H9 (cell line): ENCODE results near the gene ZNF280D. TPM values are rescaled to one million over a fixed set of nuclear protein-coding genes. Genes with fewer than 3 reads are reported as not detected.

Experiments used
- DNase-seq: peaks from one replicate; pipeline ENCODE4 v3.0.0-alpha.2; 2017
- H2AFZ ChIP-seq: one replicate; pipeline ENCODE4 v1.6.1; 2013; ENCODE audit warnings: mild to moderate bottlenecking, low read length, control low read depth, moderate library complexity
- H2AK5ac ChIP-seq: 2 replicates; pipeline ENCODE4 v1.6.1; 2013; ENCODE audit warnings: low read length, control low read depth, mixed read lengths; ENCODE audit not compliant: insufficient read length
- H2BK120ac ChIP-seq: one replicate; pipeline ENCODE4 v1.6.1; 2013; ENCODE audit warnings: low read depth, mild to moderate bottlenecking, low read length, control low read depth, inconsistent platforms; ENCODE audit not compliant: poor library complexity, severe bottlenecking
- H2BK12ac ChIP-seq: 2 replicates; pipeline ENCODE4 v1.6.1; 2013; ENCODE audit warnings: low read length, control low read depth, mixed read lengths, low read depth; ENCODE audit not compliant: insufficient read length
- H2BK15ac ChIP-seq: 2 replicates; pipeline ENCODE4 v1.6.1; 2013; ENCODE audit warnings: low read depth, low read length, control low read depth
- H2BK20ac ChIP-seq: one replicate; pipeline ENCODE4 v1.6.1; 2013; ENCODE audit warnings: low read depth, mild to moderate bottlenecking, low read length, control low read depth, inconsistent platforms; ENCODE audit not compliant: poor library complexity, severe bottlenecking
- H2BK5ac ChIP-seq: 2 replicates; pipeline ENCODE4 v1.6.1; 2013; ENCODE audit warnings: low read length, control low read depth, mixed read lengths; ENCODE audit not compliant: insufficient read length
- H3K14ac ChIP-seq: 2 replicates; pipeline ENCODE4 v1.6.1; 2013; ENCODE audit warnings: low read length, control low read depth; ENCODE audit not compliant: insufficient read depth
- H3K18ac ChIP-seq: 2 replicates; pipeline ENCODE4 v1.6.1; 2013; ENCODE audit warnings: low read depth, mild to moderate bottlenecking, mixed read lengths, low read length, control low read depth; ENCODE audit not compliant: insufficient read length
- H3K23ac ChIP-seq: 2 replicates; pipeline ENCODE4 v1.6.1; 2013; ENCODE audit warnings: low read length, control low read depth, mixed read lengths, low read depth; ENCODE audit not compliant: insufficient read length
- H3K23me2 ChIP-seq: 2 replicates; pipeline ENCODE4 v1.6.1; 2013; ENCODE audit warnings: low read depth, mild to moderate bottlenecking, mixed read lengths, low read length, control low read depth; ENCODE audit not compliant: insufficient read length, poor library complexity, severe bottlenecking
- H3K27ac ChIP-seq: 2 replicates; pipeline ENCODE4 v1.5.1; 2013; ENCODE audit warnings: low read length, control low read depth, mixed read lengths, low read depth; ENCODE audit not compliant: insufficient read length
- H3K27me3 ChIP-seq: 2 replicates; pipeline ENCODE4 v1.6.1; 2013; ENCODE audit warnings: low read length, control low read depth, inconsistent platforms; ENCODE audit not compliant: insufficient read depth
- H3K4ac ChIP-seq: 2 replicates; pipeline ENCODE4 v1.6.1; 2013; ENCODE audit warnings: low read depth, mild to moderate bottlenecking, control low read depth, inconsistent platforms, low read length, moderate library complexity
- H3K4me1 ChIP-seq: 2 replicates; pipeline ENCODE4 v1.6.1; 2013; ENCODE audit warnings: low read length, control low read depth, inconsistent platforms; ENCODE audit not compliant: insufficient read depth
- H3K4me2 ChIP-seq: 2 replicates; pipeline ENCODE4 v1.6.1; 2013; ENCODE audit warnings: low read length, control low read depth, mixed read lengths; ENCODE audit not compliant: insufficient read length, insufficient read depth
- H3K56ac ChIP-seq: 2 replicates; pipeline ENCODE4 v1.6.1; 2013; ENCODE audit warnings: low read depth, mild to moderate bottlenecking, mixed read lengths, low read length, control low read depth; ENCODE audit not compliant: insufficient read length
- H3K79me1 ChIP-seq: 2 replicates; pipeline ENCODE4 v1.6.1; 2013; ENCODE audit warnings: low read depth, mild to moderate bottlenecking, moderate library complexity, low read length, control low read depth, inconsistent platforms; ENCODE audit not compliant: insufficient read depth, poor library complexity, severe bottlenecking
- H3K79me2 ChIP-seq: 2 replicates; pipeline ENCODE4 v1.6.1; 2013; ENCODE audit warnings: low read length, control low read depth, inconsistent platforms; ENCODE audit not compliant: insufficient read depth
- H3K9ac ChIP-seq: 2 replicates; pipeline ENCODE4 v1.6.1; 2013; ENCODE audit warnings: low read length, control low read depth, mixed read lengths; ENCODE audit not compliant: insufficient read length; ENCODE audit errors: extremely low read depth
- H3K9me3 ChIP-seq: one replicate; pipeline ENCODE4 v1.6.1; 2013; ENCODE audit warnings: low read depth, low read length, inconsistent platforms; ENCODE audit not compliant: control insufficient read depth
- H3T11ph ChIP-seq: one replicate; pipeline ENCODE4 v1.6.1; 2013; ENCODE audit warnings: mild to moderate bottlenecking, low read length, control low read depth, inconsistent platforms
- H4K20me1 ChIP-seq: one replicate; pipeline ENCODE4 v1.6.1; 2013; ENCODE audit not compliant: control insufficient read depth, insufficient read length, insufficient read depth
- H4K5ac ChIP-seq: 2 replicates; pipeline ENCODE4 v1.6.1; 2013; ENCODE audit warnings: low read depth, mild to moderate bottlenecking, mixed read lengths, low read length, control low read depth; ENCODE audit not compliant: insufficient read length
- H4K8ac ChIP-seq: replicated peaks from 2 replicates; pipeline ENCODE4 v1.6.1; 2013; ENCODE audit warnings: low read length, control low read depth, mixed read lengths, low read depth; ENCODE audit not compliant: insufficient read length
- H4K91ac ChIP-seq: 2 replicates; pipeline ENCODE4 v1.6.1; 2013; ENCODE audit warnings: low read depth, mild to moderate bottlenecking, moderate library complexity, mixed read lengths, low read length, control low read depth; ENCODE audit not compliant: insufficient read length
- H3K27ac Mint-ChIP-seq, 3 experiments: 2 replicates in 2 of 3; 3 replicates in 1 of 3; pipeline ENCODE4 v1.8.0; 2020 to 2021; ENCODE audit warnings: mixed read lengths in 3 of 3, mild to moderate bottlenecking in 1 of 3, moderate library complexity in 1 of 3
- H3K27me3 Mint-ChIP-seq: 2 replicates; pipeline ENCODE4 v1.8.0; 2021; ENCODE audit warnings: low read depth, mild to moderate bottlenecking, moderate library complexity, mixed read lengths
- H3K36me3 Mint-ChIP-seq, 3 experiments: 2 replicates in 2 of 3; 3 replicates in 1 of 3; pipeline ENCODE4 v1.8.0; 2020 to 2021; ENCODE audit warnings: low read depth in 3 of 3, mixed read lengths in 3 of 3; ENCODE audit not compliant: insufficient read depth in 1 of 3
- H3K4me1 Mint-ChIP-seq, 2 experiments: 2 replicates each; pipeline ENCODE4 v1.8.0; 2020; ENCODE audit warnings: mixed read lengths in 2 of 2
- H3K4me3 Mint-ChIP-seq, 2 experiments: 2 replicates in 1 of 2; 3 replicates in 1 of 2; pipeline ENCODE4 v1.8.0; 2020 to 2021; ENCODE audit warnings: mild to moderate bottlenecking in 2 of 2, mixed read lengths in 2 of 2, moderate library complexity in 1 of 2
- H3K9me3 Mint-ChIP-seq, 2 experiments: 2 replicates in 1 of 2; 3 replicates in 1 of 2; pipeline ENCODE4 v1.8.0; 2020; ENCODE audit warnings: mild to moderate bottlenecking in 2 of 2, mixed read lengths in 2 of 2, moderate library complexity in 1 of 2
- WGBS: extraction: QIAGEN DNeasy Blood & Tissue Kit; methylation state at CpG from one replicate; pipeline ENCODE4 v1.1.7; 2013; ENCODE audit warnings: missing lambda C conversion rate, low lambda C conversion rate, mixed read lengths; ENCODE audit not compliant: insufficient read length; ENCODE audit errors: extremely low coverage; 5-methylcytosine and 5-hydroxymethylcytosine counted together
- total RNA-seq: library from RNA; stranded (reverse); gene quantifications from 2 replicates; pipeline ENCODE4 v1.2.1, GENCODE V29; 2021
- TF ChIP-seq, protein P1 (sequence below): fragments of 200-600 bp; sonication (generic); conservative IDR thresholded peaks from 3 replicates; pipeline ENCODE4 v1.8.0; 2021; ENCODE audit warnings: antibody characterized with exemption, mild to moderate bottlenecking

Gene ZNF280D
- total RNA-seq, 1 experiment from 2014 or later: 5.7 TPM

DNA sequence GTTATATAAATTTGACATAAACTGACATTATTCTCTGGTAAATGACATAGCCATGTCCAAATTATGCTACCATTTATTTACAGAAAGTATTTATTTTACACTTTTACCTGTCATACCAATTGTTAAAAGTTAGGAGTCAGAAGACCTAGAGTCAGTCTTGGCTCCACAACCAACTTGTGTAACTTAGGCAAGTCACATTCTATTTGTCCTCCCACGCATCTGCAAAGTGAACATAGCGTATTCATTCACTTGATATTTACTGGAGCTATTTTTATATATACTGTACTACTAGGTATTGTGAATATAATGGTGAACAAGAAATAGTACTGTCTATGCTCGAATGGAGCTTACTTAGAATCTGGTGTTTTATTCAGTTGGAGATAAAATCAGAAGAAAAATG is 78.7 kb downstream of the ZNF280D start:
- no peak overlapping the region for H3K4me3 Mint-ChIP-seq
- Histone ChIP-seq H3K79me1 (no peaks in the 10 kb centered on the region), H3K23me2 (no peaks in the 10 kb centered on the region), H3K18ac (no peak overlapping the region), H4K5ac (no peak overlapping the region), H3T11ph (no peak overlapping the region), H4K91ac (no peak overlapping the region), H4K20me1 (no peaks in the 10 kb centered on the region), H3K9ac (no peak overlapping the region), H2BK12ac (no peak overlapping the region), H3K4ac (no peak overlapping the region), H3K23ac (no peak overlapping the region), H3K14ac (no peak overlapping the region), H3K27me3 (no peaks in the 10 kb centered on the region), H2AK5ac (no peak overlapping the region), H2BK15ac (no peak overlapping the region), H2AFZ (no peak overlapping the region), H3K79me2 (no peaks in the 10 kb centered on the region), H3K56ac (no peak overlapping the region), H4K8ac (no peak overlapping the region), H2BK120ac (no peak overlapping the region), H3K27ac (no peak overlapping the region), H2BK20ac (no peak overlapping the region), H3K4me1 (no peaks in the 10 kb centered on the region), H2BK5ac (no peak overlapping the region), H3K4me2 (no peak overlapping the region), H3K9me3 (no peaks in the 10 kb centered on the region)
- no peak for DNase-seq
- TF ChIP-seq, protein P1, sequence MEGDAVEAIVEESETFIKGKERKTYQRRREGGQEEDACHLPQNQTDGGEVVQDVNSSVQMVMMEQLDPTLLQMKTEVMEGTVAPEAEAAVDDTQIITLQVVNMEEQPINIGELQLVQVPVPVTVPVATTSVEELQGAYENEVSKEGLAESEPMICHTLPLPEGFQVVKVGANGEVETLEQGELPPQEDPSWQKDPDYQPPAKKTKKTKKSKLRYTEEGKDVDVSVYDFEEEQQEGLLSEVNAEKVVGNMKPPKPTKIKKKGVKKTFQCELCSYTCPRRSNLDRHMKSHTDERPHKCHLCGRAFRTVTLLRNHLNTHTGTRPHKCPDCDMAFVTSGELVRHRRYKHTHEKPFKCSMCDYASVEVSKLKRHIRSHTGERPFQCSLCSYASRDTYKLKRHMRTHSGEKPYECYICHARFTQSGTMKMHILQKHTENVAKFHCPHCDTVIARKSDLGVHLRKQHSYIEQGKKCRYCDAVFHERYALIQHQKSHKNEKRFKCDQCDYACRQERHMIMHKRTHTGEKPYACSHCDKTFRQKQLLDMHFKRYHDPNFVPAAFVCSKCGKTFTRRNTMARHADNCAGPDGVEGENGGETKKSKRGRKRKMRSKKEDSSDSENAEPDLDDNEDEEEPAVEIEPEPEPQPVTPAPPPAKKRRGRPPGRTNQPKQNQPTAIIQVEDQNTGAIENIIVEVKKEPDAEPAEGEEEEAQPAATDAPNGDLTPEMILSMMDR: no peak
- H3K9me3 Mint-ChIP-seq: no peaks in the 10 kb centered on the region
- WGBS: no CpG with 5 or more reads among the region's 3 CpGs
- no peaks in the 10 kb centered on the region for H3K36me3 Mint-ChIP-seq
- no peak overlapping the region for H3K27ac Mint-ChIP-seq
- 0 out of 4 replicates have a peak, but pooled peaks cover 0 to 1% of the 10 kb centered on the region in 2 experiments for H3K4me1 Mint-ChIP-seq
- no peaks in the 10 kb centered on the region for H3K27me3 Mint-ChIP-seq
